PFSK-1 (cell line): ENCODE results near the gene FKBP15.

ENCODE experiments used
- FOXP2 ChIP-seq: optimal IDR thresholded peaks from 2 replicates; pipeline ENCODE3; 2011; ENCODE audit warnings: borderline replicate concordance, control low read depth, inconsistent platforms; ENCODE audit not compliant: insufficient read depth; ENCODE audit errors: extremely low read length, extremely low read depth
- POLR2AphosphoS5 ChIP-seq: IDR thresholded peaks from 2 replicates; pipeline ENCODE4 v1.6.1; 2012; ENCODE audit warnings: low read depth, mild to moderate bottlenecking, control low read depth, low read length, moderate library complexity
- REST ChIP-seq, 2 experiments: IDR thresholded peaks; 2 replicates each; pipeline versions ENCODE4 v1.6.1 to v1.8.0; 2011 to 2012; ENCODE audit warnings: low read depth in 2 of 2, low read length in 2 of 2, control low read depth in 1 of 2, inconsistent platforms in 1 of 2, mild to moderate bottlenecking in 1 of 2, moderate library complexity in 1 of 2; ENCODE audit not compliant: insufficient read depth in 1 of 2
- SIN3A ChIP-seq: IDR thresholded peaks from 2 replicates; pipeline ENCODE4 v1.6.1; 2012; ENCODE audit warnings: mild to moderate bottlenecking, low read length, moderate library complexity, borderline replicate concordance; ENCODE audit not compliant: insufficient read depth
- TAF1 ChIP-seq: IDR thresholded peaks from 2 replicates; pipeline ENCODE4 v1.6.1; 2012; ENCODE audit warnings: low read length, control low read depth, borderline replicate concordance; ENCODE audit not compliant: insufficient read depth

The FKBP15 gene

GRCh38 chr9:113153599-113153998 lies 67.5 kb downstream of the FKBP15 start:
- TF ChIP-seq REST (IDR thresholded peaks at IDR 0.05; ENCODE audit: insufficient read depth in 1 of 2, low read depth in 2 of 2, low read length in 2 of 2) (no peak), TAF1 (no peak)

- TF ChIP-seq REST (IDR thresholded peaks at IDR 0.05; ENCODE audit: insufficient read depth in 1 of 2, low read depth in 2 of 2, low read length in 2 of 2) (no peak), FOXP2 (no peak), TAF1 (no peak), POLR2AphosphoS5 (no peak), SIN3A (no peak)
Measured at GRCh38 chr9:113152699-113153098, 68.4 kb downstream of the FKBP15 start.

- TF ChIP-seq FOXP2 (no peak), REST (IDR thresholded peaks at IDR 0.05; ENCODE audit: insufficient read depth in 1 of 2, low read depth in 2 of 2, low read length in 2 of 2) (no peak), TAF1 (no peak), SIN3A (no peak), POLR2AphosphoS5 (no peak)
Measured at GRCh38 chr9:113151696-113152630, 69.1 kb downstream of the FKBP15 start.

GRCh38 chr9:113150670-113151611 lies 70.1 kb downstream of the FKBP15 start, which contains the start of gene SLC31A2:
SLC31A2 (plus strand) TSS chr9:113151007; CDS start chr9:113151075, 68 bp downstream.
- TF ChIP-seq REST (IDR thresholded peaks at IDR 0.05; ENCODE audit: insufficient read depth in 1 of 2, low read depth in 2 of 2, low read length in 2 of 2): no peak
- TF ChIP-seq FOXP2: peak; percentile 72
